Body of pancreas (tissue), 4 donors: ENCODE measurements around the gene SPON2.

ENCODE experiments used
- POLR2A ChIP-seq, 3 donors: fragments of 450-650 bp; IDR thresholded peaks; one replicate each; pipeline ENCODE4 v1.6.1; 2016; ENCODE audit warnings: antibody characterized with exemption in 3 of 3, mild to moderate bottlenecking in 2 of 3
- TF ChIP-seq, protein P1 (sequence below), 7 experiments: fragments of 450-650 bp in 4 of 7; fragments of 200-600 bp in 3 of 7; sonication (generic) in 3 of 7; IDR thresholded peaks; one replicate each; pipeline ENCODE4 v1.5.1; 2016 to 2019; ENCODE audit warnings: antibody characterized with exemption in 7 of 7

- TF ChIP-seq, protein P1, sequence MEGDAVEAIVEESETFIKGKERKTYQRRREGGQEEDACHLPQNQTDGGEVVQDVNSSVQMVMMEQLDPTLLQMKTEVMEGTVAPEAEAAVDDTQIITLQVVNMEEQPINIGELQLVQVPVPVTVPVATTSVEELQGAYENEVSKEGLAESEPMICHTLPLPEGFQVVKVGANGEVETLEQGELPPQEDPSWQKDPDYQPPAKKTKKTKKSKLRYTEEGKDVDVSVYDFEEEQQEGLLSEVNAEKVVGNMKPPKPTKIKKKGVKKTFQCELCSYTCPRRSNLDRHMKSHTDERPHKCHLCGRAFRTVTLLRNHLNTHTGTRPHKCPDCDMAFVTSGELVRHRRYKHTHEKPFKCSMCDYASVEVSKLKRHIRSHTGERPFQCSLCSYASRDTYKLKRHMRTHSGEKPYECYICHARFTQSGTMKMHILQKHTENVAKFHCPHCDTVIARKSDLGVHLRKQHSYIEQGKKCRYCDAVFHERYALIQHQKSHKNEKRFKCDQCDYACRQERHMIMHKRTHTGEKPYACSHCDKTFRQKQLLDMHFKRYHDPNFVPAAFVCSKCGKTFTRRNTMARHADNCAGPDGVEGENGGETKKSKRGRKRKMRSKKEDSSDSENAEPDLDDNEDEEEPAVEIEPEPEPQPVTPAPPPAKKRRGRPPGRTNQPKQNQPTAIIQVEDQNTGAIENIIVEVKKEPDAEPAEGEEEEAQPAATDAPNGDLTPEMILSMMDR (IDR thresholded peaks at IDR 0.05) = no peak
- TF ChIP-seq POLR2A (IDR thresholded peaks at IDR 0.05) = no peak
These were observed 9.9 kb upstream of the SPON2 start for GRCh38 chr4:1182313-1182712.
